ENCODE data around the gene FAM184B.

DNA sequence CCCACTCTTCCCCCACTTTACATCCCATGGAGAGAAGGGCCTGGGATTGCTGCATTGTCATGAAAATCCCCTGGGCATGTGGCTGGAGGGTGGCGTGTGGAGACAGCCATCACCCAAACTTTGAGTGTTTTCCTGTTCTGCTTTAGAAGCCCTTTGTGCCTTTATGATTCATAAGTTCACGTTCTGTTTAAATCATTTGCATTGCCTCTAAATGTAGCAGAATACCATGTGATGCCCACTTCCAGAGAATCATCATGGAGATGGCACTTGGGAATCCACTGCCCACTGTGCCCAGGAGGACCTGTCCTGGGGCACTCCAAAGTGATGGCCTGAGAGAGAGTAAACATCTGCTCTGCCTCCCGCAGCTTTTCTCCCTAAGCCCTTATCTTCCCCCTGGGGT, 114.2 kb downstream of the FAM184B start:
- TF ChIP-seq, protein P1, sequence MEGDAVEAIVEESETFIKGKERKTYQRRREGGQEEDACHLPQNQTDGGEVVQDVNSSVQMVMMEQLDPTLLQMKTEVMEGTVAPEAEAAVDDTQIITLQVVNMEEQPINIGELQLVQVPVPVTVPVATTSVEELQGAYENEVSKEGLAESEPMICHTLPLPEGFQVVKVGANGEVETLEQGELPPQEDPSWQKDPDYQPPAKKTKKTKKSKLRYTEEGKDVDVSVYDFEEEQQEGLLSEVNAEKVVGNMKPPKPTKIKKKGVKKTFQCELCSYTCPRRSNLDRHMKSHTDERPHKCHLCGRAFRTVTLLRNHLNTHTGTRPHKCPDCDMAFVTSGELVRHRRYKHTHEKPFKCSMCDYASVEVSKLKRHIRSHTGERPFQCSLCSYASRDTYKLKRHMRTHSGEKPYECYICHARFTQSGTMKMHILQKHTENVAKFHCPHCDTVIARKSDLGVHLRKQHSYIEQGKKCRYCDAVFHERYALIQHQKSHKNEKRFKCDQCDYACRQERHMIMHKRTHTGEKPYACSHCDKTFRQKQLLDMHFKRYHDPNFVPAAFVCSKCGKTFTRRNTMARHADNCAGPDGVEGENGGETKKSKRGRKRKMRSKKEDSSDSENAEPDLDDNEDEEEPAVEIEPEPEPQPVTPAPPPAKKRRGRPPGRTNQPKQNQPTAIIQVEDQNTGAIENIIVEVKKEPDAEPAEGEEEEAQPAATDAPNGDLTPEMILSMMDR (conservative IDR thresholded peaks at IDR 0.05; ENCODE audit: low read length) = no peak
- TF ChIP-seq EZH2phosphoT487 (IDR thresholded peaks at IDR 0.05; ENCODE audit: borderline replicate concordance) = no peak
